ENCODE results near the gene TCEAL9.
A peak's percentile ranks its signal among the peaks of the same experiment; 100 is the strongest.
"Not testable (repeated sequence)": the region's sequence is repeated elsewhere in the genome, so short reads cannot be mapped to it uniquely, and the experiment has no call there.

TCEAL9 gene, protein sequence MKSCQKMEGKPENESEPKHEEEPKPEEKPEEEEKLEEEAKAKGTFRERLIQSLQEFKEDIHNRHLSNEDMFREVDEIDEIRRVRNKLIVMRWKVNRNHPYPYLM

GRCh38 chrX:103356130-103356798 lies at the start of gene TCEAL9:
Gene TCEAL9 (plus strand): TSS chrX:103356506. CDS start chrX:103357685, 1,179 bp downstream.
- DNase-seq = peak; percentile 56

GRCh38 chrX:103309860-103310554 lies 46.3 kb upstream of the TCEAL9 start:
- no peak for DNase-seq

DNA sequence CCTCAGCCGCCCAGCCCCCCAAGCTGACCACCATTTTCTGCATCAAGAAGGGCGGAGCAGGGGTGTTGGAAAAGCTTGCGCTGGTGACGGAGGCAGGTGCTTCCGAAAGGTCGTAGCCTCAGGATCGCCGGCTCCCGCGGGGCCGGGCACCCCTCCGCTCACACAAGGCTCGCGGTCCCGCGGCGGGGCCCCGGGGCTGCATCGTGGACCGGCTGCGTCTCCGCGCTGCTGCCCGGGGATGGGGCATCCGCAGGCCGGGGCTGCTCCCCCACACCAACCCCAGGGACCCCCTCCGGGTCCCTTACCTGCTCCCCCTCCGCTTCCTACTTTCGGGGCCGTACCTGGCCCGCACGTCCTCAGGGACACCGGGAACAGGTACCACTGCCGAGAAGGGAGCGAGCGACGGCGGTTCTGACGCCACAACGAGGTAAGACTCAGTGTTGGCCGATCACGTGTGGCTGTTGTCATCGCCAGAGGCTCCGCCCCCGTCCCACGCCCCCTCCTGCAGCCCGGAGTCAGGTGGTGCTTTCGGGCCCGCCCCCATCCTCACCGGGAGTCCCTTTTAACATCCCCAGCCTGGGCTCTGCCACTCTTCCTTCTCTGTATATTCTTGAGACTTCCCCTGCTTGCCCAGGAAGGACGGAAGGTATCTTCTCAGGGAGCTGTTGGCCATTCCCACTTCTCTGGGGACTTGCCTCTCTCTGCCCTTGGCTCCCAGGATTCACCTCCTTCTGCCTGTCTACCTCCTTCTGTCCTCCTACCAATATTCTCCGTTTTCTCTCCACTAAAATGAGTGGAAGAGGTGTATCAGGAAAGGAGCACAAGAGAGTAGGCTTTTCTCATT lies 45.5 kb upstream of the TCEAL9 start, which contains the start of gene BEX2:
TSS of gene BEX2 (minus strand) at position 436 of the 844 bp plus-strand sequence. CDS start 1,014 bp downstream, outside the sequence.
- peak; percentile 67 for DNase-seq

- DNase-seq = no peak
These were observed 44.9 kb upstream of the TCEAL9 start for GRCh38 chrX:103311399-103311780.

GRCh38 chrX:103329991-103330390 lies 26.3 kb upstream of the TCEAL9 start, which contains the start of gene TCEAL7:
Gene TCEAL7 (plus strand): TSS chrX:103330239. CDS start chrX:103331404, 1,165 bp downstream.
- DNase-seq = no peak

- no peak for DNase-seq
These were observed 25.5 kb upstream of the TCEAL9 start for GRCh38 chrX:103330681-103331288.

GRCh38 chrX:103338663-103339062 lies 17.6 kb upstream of the TCEAL9 start:
- no peak for DNase-seq

GRCh38 chrX:103343105-103343504 lies 13.2 kb upstream of the TCEAL9 start:
- no peak for DNase-seq

DNA sequence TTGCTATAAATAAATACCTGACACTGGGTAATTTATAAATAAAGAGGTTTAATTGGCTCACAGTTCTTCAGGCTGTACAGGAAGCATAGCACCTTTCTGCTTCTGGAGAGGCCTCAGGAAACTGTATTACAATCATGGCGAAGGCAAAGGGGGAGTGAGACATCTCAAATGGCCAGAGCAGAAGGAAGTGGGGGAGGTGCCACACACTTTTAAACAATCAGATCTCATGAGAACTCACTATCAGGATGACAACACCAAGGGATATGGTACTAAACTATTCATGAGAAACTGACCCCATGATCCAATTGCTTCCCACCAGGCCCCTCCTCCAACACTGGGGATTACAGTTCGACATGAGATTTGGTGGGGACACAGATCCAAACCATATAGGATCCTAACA lies 11.7 kb upstream of the TCEAL9 start:
- DNase-seq = no peak

DNA sequence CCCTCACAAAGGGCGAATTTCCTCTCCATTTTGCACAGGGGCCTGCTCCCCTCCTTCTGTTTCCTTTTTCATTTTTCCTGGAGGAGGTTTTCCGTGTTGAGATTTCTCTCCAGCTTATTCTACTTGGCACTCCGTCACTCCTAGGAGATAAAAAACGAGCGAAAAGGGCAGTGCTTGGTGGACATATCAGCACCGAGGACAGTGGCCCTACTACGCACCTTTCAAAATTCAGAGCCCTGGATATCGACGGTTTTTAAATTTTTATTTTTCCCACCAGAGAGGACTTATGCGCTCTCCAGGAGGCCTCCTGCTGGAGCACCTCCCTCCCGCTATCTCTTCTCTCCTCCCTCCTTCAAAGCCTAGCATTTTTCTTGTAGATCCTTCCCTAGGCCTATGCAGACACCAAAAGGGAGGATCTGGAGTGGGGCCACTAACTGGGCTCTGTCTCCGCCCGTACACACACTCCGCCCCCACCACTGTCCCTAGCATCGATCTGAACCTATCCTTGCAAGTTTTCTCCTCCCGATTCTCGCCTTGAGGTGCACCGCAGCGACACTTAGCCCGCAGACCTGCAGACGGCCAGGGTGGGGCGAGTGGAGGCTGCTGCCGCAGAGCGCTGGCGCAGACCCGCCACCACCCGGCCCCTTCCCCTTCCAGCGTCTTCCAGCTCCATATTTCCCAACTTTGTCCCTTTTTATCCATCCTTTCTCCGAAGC lies 8.5 kb upstream of the TCEAL9 start:
- DNase-seq = no peak

- no peak for DNase-seq
These were observed 552 bp downstream of the TCEAL9 start for GRCh38 chrX:103356858-103357257.

- no peak for DNase-seq
These were observed 1.6 kb downstream of the TCEAL9 start for GRCh38 chrX:103357871-103358270.

GRCh38 chrX:103359605-103360004 lies 3.3 kb downstream of the TCEAL9 start:
- not testable (repeated sequence) for DNase-seq

DNA sequence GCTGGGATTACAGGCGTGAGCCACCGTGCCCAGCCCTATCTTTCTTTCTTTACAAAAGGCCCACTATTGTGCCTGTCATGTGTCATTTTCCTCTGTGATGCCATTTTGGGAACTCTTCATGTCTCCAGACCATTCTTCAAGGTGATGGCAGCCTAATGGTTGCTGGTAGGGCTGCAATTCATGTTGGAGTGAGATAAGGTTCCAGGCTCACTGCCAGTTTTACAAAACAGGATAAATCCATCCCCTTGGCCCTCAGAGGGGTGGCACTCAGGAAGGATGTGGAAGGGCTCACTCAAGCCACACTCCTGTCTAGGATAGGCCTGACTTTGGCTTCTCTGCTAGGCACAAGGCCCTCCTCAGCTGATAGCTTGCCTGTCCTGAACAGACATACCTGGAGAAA lies 3.8 kb downstream of the TCEAL9 start:
- no peak for DNase-seq

GRCh38 chrX:103360916-103361315 lies 4.6 kb downstream of the TCEAL9 start:
- no peak for DNase-seq

GRCh38 chrX:103361798-103362197 lies 5.5 kb downstream of the TCEAL9 start:
- no peak for DNase-seq

GRCh38 chrX:103362474-103362873 lies 6.2 kb downstream of the TCEAL9 start:
- DNase-seq = no peak

- DNase-seq = no peak
These were observed 6.7 kb downstream of the TCEAL9 start for GRCh38 chrX:103363046-103363445.

DNA sequence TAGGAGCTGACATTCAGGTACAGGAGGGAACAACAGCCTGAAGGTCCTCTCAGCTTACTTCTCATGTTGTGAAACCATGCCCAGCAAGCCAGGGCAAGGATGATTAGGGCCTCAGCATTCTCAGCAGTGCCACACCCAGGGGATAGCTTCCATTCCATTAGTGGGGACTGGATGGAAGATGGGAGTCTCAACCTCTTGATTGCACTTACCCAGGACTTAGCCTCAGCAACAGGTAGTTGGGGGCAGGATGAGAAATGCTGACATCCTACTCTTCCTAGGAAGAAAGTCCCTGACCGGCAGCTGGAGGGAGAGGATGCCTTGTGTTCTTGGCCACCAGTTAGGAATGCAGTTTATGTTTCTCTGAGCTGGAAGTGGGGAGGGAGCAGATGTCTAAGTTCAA lies 11.2 kb downstream of the TCEAL9 start:
- no peak for DNase-seq

DNA sequence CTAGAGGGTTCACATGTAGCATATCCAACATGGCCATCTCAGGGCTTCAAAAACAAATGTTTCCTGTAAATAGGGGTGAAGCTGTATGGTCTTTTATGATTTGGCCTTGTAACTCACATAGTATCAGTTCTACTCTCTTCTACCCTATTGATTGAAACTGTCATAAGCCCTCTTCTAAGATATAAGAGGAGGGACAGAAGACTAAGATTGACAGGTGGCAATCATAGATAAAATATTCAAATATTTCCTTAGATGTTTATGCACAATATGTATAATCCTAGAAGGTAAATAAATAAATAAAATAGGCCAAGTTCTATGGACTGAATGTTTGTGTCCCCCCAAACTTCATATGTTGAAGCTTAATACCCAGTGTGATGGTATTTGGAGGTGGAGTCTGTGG lies 13.2 kb downstream of the TCEAL9 start:
- no peak for DNase-seq

DNA sequence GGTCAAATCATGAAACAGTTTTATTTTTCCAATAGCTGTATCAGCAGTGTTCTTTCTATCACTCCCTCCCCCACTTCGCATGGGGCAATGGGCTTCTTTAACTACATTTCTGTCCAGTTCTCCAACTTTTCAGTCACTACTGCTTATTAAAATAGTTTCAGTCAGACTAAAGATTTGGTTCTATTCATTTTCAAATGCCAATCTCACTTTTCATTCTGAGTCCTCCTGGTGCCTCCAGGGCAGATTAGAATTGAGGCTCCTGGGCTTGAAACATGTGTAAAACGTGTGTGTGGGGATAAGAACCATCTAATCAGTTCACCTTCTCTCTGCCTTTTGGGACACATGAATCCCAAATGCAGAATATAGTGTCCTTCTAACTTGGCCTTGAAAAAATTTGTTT lies 16.6 kb downstream of the TCEAL9 start:
- DNase-seq = no peak

DNA sequence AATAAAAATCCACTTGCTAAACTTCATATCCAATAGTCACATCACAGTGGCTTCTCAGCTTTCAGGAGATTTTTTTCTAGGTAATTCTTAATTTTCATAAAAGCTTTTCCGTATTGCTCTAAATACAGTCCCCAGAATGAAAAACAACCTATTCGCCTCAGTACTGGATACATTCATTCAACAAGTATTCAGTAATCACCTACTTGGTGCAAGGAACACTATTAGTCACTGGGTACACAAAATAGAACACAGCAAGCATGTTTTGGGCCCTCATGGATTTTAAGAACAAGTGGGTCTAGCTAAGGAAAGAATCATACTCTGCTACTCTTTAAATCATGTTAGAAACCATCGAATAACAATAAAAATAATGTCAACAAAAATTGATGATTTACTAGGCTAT lies 17.3 kb downstream of the TCEAL9 start:
- DNase-seq = no peak

Measured in NCI-H2171 (cell line).